Keratinocyte (primary cell): Measurements from ENCODE around the gene WEE2. TPM values are rescaled to one million over a fixed set of nuclear protein-coding genes. Genes with fewer than 3 reads are reported as not detected.
A peak's percentile ranks its signal among the peaks of the same experiment; 100 is the strongest.

Source experiments
- DNase-seq: peaks from one replicate; pipeline ENCODE4 v3.0.0-alpha.2; 2011; ENCODE audit warnings: low read depth, missing footprints, low spot score
- FAIRE-seq: peaks from 2 replicates; lab custom pipeline; 2011; peaks lifted over from hg19 to GRCh38; lab: Jason Lieb, UNC
- H2AFZ ChIP-seq: 2 replicates; pipeline ENCODE4 v1.6.0; 2012; ENCODE audit warnings: low read length, control low read depth, inconsistent platforms; ENCODE audit not compliant: control insufficient read depth
- H3K27ac ChIP-seq: 2 replicates; pipeline ENCODE4 v1.5.1; 2011; ENCODE audit warnings: low read length; ENCODE audit not compliant: control insufficient read depth, insufficient read depth
- H3K27me3 ChIP-seq: 3 replicates; pipeline ENCODE4 v1.6.0; 2011; ENCODE audit warnings: low read length; ENCODE audit not compliant: control insufficient read depth, insufficient read depth; ENCODE audit errors: extremely low read depth
- H3K36me3 ChIP-seq, 2 experiments: 2 replicates in 1 of 2; 3 replicates in 1 of 2; pipeline ENCODE4 v1.5.1; 2011; ENCODE audit warnings: low read length in 2 of 2, mild to moderate bottlenecking in 1 of 2; ENCODE audit not compliant: control insufficient read depth in 2 of 2, insufficient read depth in 2 of 2; ENCODE audit errors: extremely low read depth in 1 of 2
- H3K4me1 ChIP-seq: 3 replicates; pipeline ENCODE4 v1.5.1; 2011; ENCODE audit warnings: low read length; ENCODE audit not compliant: control insufficient read depth, insufficient read depth; ENCODE audit errors: extremely low read depth
- H3K4me2 ChIP-seq: 3 replicates; pipeline ENCODE4 v1.6.0; 2011; ENCODE audit warnings: low read depth, low read length; ENCODE audit not compliant: control insufficient read depth, insufficient read depth; ENCODE audit errors: extremely low read depth
- H3K4me3 ChIP-seq, 3 experiments: fragments of 200-600 bp in 1 of 3; sonication (generic) in 1 of 3; 2 replicates in 2 of 3; 3 replicates in 1 of 3; pipeline ENCODE4 v1.5.1; 2011 to 2016; ENCODE audit warnings: low read length in 3 of 3, mild to moderate bottlenecking in 3 of 3, control low read depth in 2 of 3, inconsistent platforms in 1 of 3, low read depth in 1 of 3, mixed read lengths in 1 of 3, mixed run types in 1 of 3, moderate library complexity in 1 of 3; ENCODE audit not compliant: control insufficient read depth in 2 of 3, insufficient read depth in 2 of 3; ENCODE audit errors: extremely low read depth in 1 of 3
- H3K79me2 ChIP-seq: 2 replicates; pipeline ENCODE4 v1.6.0; 2012; ENCODE audit warnings: low read length; ENCODE audit not compliant: control insufficient read depth, insufficient read depth
- H3K9ac ChIP-seq: 3 replicates; pipeline ENCODE4 v1.6.0; 2011; ENCODE audit warnings: low read length; ENCODE audit not compliant: control insufficient read depth, insufficient read depth; ENCODE audit errors: extremely low read depth
- H3K9me1 ChIP-seq: 3 replicates; pipeline ENCODE4 v1.6.0; 2011; ENCODE audit warnings: low read length; ENCODE audit not compliant: control insufficient read depth, insufficient read depth; ENCODE audit errors: extremely low read depth
- H3K9me3 ChIP-seq: 2 replicates; pipeline ENCODE4 v1.5.1; 2012; ENCODE audit warnings: low read depth, low read length; ENCODE audit not compliant: control insufficient read depth
- H4K20me1 ChIP-seq: 3 replicates; pipeline ENCODE4 v1.6.0; 2011; ENCODE audit warnings: low read length; ENCODE audit not compliant: control insufficient read depth, insufficient read depth; ENCODE audit errors: extremely low read depth
- CTCF ChIP-seq, 3 experiments: IDR thresholded peaks in 1 of 3; conservative IDR thresholded peaks in 1 of 3; optimal IDR thresholded peaks in 1 of 3; 2 replicates in 2 of 3; 3 replicates in 1 of 3; pipeline versions ENCODE3 to v1.5.1; 2011; ENCODE audit warnings: low read length in 3 of 3, mild to moderate bottlenecking in 3 of 3, moderate library complexity in 2 of 3, control low read depth in 1 of 3, inconsistent platforms in 1 of 3; ENCODE audit not compliant: insufficient read depth in 2 of 3; ENCODE audit errors: extremely low read depth in 1 of 3
- EZH2 ChIP-seq: IDR thresholded peaks from one replicate; pipeline ENCODE4 v1.6.1; 2012; ENCODE audit warnings: inconsistent platforms, mild to moderate bottlenecking, low read length, moderate library complexity
- dilution Hi-C: fragments of 300-500 bp; cut with MboI; formaldehyde crosslinking; loops from one replicate; pipeline ENCODE4 v1.7.0; 2020; ENCODE audit warnings: low sequenced_read_pairs; ENCODE audit not compliant: extremely low pct_ligation_motif_present
- polyA plus RNA-seq, 5 experiments: library from polyadenylated mRNA; depleted of rRNA in 3 of 5; stranded (reverse) in 3 of 5; stranded (forward) in 1 of 5; unstranded in 1 of 5; fragments of >200 nt; gene quantifications; 1 replicate in 1 of 5; 2 replicates in 3 of 5; 3 replicates in 1 of 5; pipeline versions ENCODE4 v1.2.1 to v1.2.3, GENCODE V29; 2011 to 2012; ENCODE audit warnings: missing spikeins in 2 of 5, low read depth in 1 of 5, low replicate concordance in 1 of 5

Gene WEE2
- polyA plus RNA-seq, 1 donor (not counting 4 experiments of a cell fraction or from before 2014, with no cell fraction given): not detected

DNA sequence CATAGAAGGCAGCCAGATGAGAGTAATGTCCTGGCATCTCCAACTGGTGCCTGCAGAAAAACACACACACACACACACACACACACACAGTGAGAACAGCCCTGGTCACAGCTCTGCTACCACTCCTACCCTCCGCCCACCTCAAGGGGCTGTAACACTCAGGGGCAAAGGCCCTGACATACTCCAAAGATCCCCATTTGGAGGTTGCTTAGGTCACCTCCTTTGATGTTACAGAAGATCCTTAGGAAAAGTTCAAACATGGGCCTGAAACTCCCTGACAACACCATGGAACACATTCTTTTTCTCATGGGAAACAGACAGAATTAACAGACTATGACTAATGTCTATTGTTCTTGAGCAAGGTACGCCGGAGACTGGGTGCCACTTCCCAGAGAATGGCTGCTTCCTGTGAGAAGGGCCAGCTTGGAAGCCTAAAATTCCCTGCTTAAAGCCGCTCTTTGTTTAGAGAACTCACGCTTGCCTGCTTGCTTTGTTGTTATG, 33.9 kb upstream of the WEE2 start:
- H3K36me3 ChIP-seq: no peaks in the 10 kb centered on the region
- no peaks in the 10 kb centered on the region for H3K27me3 ChIP-seq
- H3K4me1 ChIP-seq: peaks cover 12% of the 10 kb centered on the region
- H3K4me2 ChIP-seq: peak overlapping the region; percentile 22
- TF ChIP-seq CTCF (optimal IDR thresholded peaks at IDR 0.05 in 1 of 3, IDR thresholded peaks at IDR 0.05 in 1 of 3, conservative IDR thresholded peaks at IDR 0.05 in 1 of 3; ENCODE audit: extremely low read depth in 1 of 3, insufficient read depth in 2 of 3, low read length in 3 of 3) (no peak), EZH2 (no peak)
- H3K27ac ChIP-seq: peak overlapping the region; percentile 67
- FAIRE-seq (peak; percentile 64), DNase-seq (no peak)
- H3K9me3 ChIP-seq: no peaks in the 10 kb centered on the region
- H4K20me1 ChIP-seq: no peaks in the 10 kb centered on the region
- H3K4me3 ChIP-seq: no peak overlapping the region
- peak overlapping the region; percentile 75 for H2AFZ ChIP-seq
- dilution Hi-C loops: no loop called here
- no peaks in the 10 kb centered on the region for H3K9me1 ChIP-seq
- no peaks in the 10 kb centered on the region for H3K79me2 ChIP-seq
- H3K9ac ChIP-seq: no peak overlapping the region

DNA sequence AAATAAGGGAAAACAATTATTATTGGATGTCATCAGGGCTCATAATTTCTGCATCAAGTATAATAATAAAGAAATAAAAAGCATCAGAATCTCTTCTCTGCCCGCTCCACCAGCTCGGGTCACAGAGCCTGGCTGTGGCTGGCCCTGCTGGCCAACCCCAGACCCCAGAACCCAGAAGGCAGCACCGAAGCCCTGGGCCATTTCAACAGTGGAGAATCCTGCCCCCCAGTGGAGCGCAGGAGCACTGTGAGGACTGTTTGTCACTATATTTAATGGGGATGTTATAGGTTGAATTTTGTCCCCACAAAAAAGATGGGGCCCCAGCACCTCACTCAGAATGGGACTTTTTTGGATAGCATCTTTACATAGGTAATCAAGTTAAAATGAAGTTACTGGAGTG, 33.5 kb upstream of the WEE2 start:
- Histone ChIP-seq H3K9me3 (no peaks in the 10 kb centered on the region), H3K4me2 (peak overlapping the region; percentile 10), H3K9me1 (no peaks in the 10 kb centered on the region), H3K9ac (no peak overlapping the region), H3K27me3 (no peaks in the 10 kb centered on the region), H3K4me1 (peaks cover 12% of the 10 kb centered on the region), H3K79me2 (no peaks in the 10 kb centered on the region), H3K4me3 (no peak overlapping the region), H4K20me1 (no peaks in the 10 kb centered on the region), H3K36me3 (no peaks in the 10 kb centered on the region), H3K27ac (peak overlapping the region; percentile 67), H2AFZ (peak overlapping the region; percentile 75)
- TF ChIP-seq EZH2: no peak
- peak; percentile 41 to 59 (median 56) for TF ChIP-seq CTCF (optimal IDR thresholded peaks at IDR 0.05 in 1 of 3, IDR thresholded peaks at IDR 0.05 in 1 of 3, conservative IDR thresholded peaks at IDR 0.05 in 1 of 3; ENCODE audit: extremely low read depth in 1 of 3, insufficient read depth in 2 of 3, low read length in 3 of 3)
- FAIRE-seq: no peak
- dilution Hi-C loops: no loop called here
- DNase-seq: no peak
